ENCODE data around the gene ZC3H13.
A peak's percentile ranks its signal among the peaks of the same experiment; 100 is the strongest.

ZC3H13 gene
- total RNA-seq = 58.6 to 131 (median 104) reads per million in 4 donors

DNA sequence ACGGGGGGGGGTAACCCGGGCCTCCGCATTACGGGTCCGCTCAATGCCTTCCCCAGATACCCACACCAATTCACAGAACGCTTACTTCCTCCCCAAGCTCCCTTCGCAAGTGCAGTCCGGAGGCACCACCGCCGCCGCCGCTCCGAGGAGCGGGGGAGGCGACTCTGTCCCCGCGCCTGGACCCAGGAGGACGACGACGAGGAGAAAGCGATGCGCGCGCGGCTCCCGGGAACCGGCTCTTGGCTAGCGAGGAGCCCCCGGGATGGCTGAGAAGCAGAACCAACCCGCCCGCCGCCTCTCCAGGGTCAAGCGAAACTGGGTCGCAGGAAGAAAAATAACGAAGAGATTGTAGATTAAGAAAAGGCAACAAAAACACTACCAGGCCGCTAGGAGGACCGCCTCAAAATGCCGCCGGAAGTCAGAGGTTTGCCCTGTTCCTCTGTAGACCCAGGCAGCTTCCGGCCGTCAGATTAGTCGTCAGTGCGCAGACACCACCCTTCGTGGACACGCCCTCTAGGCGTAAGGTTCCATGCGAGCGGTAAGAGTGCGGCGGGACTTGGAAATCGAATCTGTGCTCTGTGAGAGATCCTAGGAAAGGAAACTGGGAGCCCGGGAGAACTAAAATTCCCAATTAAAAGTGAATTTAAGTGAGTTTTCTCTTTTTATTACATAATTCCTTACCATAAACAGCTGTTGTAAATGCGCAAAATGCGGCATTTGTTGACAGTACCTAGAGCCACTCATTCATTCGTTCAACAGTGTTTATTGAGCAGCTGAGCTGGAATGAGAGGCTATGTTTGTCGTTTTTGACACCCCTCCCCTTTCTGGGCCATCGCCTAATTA, at the start of gene ZC3H13:
Gene ZC3H13, minus strand, starts transcription at position 428 of the 843 bp plus-strand sequence. CDS start 7,239 bp downstream, outside the sequence.
- DNase-seq = peak; percentile 83 to 95 (median 91)

GRCh38 chr13:46102255-46102605, 49.7 kb upstream of the ZC3H13 start:
- DNase-seq = no peak

GRCh38 chr13:46101484-46102254, 49.1 kb upstream of the ZC3H13 start:
- no peak for DNase-seq

DNA sequence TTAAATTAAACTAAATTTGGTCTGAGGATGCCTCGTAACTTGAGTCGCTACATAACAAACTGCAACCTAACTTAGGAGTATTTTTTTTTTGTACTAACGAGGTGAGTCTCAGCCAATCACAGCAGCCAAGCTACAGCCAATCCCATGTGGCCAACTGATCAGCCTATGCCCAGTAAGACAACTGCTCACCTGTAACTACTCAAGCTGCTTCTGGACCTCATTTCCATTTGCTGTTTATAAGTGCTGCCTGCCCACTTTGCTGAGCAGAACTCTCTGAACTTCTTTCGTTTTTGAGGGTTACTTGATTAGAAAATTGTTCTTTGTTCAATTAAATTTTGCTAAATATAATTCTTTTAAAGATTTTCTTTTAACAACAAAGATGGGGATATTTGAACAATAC, 48.5 kb upstream of the ZC3H13 start:
- no peak for DNase-seq

DNA sequence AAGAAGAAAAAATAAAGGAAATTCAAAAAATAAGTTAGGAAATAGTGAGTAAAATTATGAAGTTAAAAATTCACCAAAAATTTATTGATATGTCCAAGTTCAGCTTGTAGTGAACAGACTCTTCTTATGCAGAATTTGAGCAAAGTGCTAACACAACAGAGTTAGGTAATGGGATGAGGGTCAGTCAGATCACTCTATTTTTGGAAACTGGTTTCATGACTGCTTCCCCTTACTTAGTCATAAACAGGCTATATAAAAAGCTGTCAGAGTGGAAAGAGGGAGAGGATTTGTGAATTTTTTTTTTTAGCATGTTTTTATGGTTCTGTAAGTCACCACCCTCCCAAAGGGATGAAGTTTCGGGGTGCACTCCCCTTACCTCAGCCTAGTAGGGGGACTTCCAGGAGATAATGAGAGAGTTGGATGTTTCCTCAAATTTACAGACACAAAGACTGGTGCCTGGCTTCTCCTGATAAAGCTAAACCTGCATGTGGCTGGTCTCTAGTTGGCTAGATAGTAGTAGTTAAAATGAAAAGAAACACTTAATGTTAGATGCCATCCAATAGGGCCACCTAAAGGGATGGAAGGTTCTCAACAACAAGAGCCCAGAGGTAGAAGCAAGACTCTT, 47.8 kb upstream of the ZC3H13 start:
- DNase-seq = no peak

- DNase-seq = no peak
These were observed 45.1 kb upstream of the ZC3H13 start for GRCh38 chr13:46097663-46098062.

- no peak for DNase-seq
These were observed 44.5 kb upstream of the ZC3H13 start for GRCh38 chr13:46097015-46097414.

DNA sequence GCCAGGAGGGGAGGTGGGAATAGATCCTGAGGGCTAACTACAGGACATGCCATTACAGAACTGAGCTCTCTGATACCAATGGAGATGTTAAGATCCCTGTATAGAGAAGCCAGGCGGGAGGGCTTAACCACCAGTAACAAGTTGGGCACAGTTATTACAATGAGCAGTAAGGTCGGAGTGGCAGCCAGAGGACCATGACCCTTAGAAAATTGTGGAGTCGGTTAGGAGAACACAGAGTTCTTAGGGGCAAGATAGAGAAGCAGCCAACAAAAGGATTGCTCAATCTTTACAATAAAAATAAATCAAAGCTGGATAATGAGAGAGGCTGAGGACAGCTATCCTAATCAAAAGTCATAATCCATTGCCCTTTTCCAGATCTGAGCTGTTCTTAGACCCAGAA, 41.9 kb upstream of the ZC3H13 start:
- no peak for DNase-seq

DNA sequence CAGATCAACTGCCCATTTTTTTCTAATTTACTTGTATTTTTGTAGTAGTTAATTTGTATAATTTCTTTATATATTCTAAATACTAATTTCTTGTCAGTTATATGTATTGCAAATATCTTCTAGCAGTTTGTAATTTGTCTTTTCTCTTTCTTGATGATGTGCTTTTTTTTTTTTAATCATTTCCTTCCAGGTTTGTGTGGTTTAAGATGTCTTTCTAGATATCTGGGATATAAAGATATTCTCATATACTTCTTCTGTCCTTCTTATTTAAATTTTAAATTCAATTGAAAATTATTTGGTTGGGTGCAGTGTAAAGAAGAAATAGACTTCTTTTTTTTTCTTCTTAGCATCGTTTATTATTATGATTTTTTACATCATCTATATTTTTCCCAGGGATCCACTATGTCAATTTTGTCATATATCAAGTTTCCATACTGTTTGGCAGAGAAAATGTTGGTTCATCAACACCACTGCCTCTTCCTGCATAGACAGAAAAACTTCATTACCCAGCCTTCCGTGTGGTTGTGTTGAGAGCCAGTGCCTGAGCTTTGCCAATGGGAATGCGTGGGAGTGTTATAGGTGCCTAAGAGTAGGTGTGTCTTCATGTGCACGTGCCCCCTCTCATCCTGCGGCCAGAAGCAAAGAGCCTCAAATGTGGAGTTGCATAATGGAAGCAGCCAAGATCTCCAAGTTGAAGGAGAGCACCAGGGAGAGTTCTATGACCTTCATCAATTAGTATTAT, 36.4 kb upstream of the ZC3H13 start:
- DNase-seq = no peak

GRCh38 chr13:46087481-46087880, 34.9 kb upstream of the ZC3H13 start:
- DNase-seq = no peak

DNA sequence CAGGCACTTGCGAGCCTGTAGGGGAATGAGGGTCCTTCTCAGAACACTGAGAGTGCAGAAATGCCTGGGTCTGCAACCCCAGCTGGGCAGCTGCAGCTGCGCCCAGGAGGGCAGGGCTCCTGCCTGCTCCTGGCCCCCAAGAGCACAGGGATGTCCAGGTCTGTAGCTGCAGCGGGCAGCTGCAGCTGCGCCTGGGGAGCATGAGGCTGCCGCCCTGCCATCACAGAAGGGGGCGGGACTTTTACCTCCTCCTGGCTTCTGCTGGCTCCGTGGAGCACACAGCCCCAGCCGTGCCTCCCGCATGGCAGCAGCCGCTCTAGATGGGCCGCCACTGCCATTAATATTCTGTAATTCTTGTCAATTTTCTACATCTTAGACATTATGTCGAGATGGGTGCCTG, 34.4 kb upstream of the ZC3H13 start:
- DNase-seq = no peak

- DNase-seq = no peak
These were observed 33.9 kb upstream of the ZC3H13 start for GRCh38 chr13:46086421-46086922.

- no peak for DNase-seq
These were observed 33.2 kb upstream of the ZC3H13 start for GRCh38 chr13:46085737-46086136.

- no peak for DNase-seq
These were observed 29.8 kb upstream of the ZC3H13 start for GRCh38 chr13:46082324-46082723.

DNA sequence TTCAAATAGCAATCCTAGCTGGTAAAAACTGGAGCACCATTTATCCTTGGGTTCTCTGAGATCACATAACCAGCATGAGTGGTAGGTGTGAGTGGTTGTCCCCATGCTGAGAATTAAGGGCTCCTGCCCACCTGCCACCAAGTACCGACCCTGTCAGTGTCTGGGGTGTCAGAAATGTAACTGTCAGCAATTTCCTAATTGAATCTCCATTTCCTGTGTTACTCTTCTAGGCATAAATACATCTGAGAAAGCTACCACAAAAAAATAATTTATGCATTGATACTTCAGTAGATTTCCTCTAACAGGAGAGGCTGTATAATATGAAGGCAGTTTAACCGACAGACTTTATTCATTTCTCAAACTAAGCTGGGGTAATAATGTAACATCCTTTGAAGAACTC, 27.2 kb upstream of the ZC3H13 start:
- no peak for DNase-seq

- DNase-seq = no peak
These were observed 24.7 kb upstream of the ZC3H13 start for GRCh38 chr13:46077265-46077664.

GRCh38 chr13:46076827-46077226, 24.3 kb upstream of the ZC3H13 start:
- DNase-seq = no peak

DNA sequence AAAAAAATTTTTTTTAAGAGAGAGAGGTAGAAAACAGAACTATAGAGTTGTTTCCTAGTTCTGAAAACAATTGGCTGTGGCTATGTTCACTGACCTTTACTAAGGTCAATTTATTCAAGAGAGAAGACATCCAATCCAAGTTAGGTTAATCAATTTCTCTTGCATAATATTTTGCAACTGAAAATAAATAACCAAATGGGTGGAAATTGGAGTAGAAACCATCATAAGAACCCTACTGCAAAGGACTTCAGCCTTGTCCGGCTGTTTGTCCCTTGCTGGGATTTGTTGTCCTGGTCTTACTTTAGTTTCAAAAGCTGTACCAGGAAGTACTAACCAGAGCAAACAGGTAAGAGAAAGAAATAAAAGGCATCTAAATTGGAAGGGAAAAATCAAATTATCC, 23.3 kb upstream of the ZC3H13 start:
- DNase-seq = no peak

- DNase-seq = no peak
These were observed 19.2 kb upstream of the ZC3H13 start for GRCh38 chr13:46071590-46072249.

DNA sequence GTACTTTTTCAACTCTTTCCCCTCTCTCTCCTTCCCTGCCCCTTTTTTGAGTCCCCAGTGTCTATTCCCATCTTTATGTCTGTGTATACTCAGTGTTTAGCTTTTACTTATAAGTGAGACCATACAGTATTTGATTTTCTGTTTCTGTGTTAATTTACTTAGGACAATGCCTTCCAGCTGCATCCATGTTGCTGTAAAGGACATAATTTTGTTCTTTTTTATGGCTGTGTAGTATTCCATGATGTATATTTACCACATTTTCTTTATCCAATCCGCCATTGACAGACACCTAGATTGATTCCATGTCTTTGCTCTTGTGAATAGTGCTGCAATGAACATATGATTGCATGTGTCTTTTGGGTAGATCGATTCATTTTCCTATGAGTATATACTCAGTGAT, 10.7 kb upstream of the ZC3H13 start:
- no peak for DNase-seq

DNA sequence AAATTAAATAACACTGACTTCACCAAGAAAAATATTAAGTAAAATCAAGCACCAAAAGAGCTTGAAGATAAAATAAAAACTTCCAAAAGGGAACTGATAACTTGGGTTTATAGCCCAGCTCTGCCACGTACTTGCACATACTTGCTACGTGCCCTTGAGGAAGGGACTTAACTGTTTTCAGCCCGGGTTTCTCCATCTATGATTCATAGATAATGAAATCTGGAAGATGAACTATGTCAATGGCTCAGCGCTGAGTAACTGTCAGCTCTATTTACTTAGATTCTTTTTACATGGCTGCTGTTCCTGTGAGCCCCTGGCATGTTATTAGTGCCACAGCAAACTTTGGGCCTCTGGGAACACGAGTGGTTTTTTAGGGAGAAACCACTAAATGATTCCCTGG, 9.6 kb upstream of the ZC3H13 start:
- no peak for DNase-seq

DNA sequence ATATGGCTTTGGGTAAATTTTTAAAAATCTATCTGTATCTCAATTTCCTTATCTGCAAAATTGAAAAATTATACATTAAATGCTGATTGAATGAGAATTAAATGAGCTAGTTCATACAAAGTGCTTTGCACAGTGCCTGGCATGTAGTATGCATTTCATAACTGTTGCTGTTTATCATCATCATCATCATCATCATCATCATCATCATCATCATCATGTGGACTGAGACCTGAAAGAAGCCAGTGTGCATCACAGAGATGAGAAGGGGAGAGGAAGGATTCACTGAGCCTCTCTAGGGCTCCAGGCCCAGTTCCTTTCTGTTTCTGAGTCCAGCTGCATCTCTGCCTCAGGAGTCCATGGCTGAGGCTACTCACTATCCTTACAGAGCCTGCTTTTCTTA, 6.9 kb upstream of the ZC3H13 start:
- no peak for DNase-seq
